ENCODE data around the gene ARHGDIG.

Gene ARHGDIG

GRCh38 chr16:269061-269796, 11.2 kb upstream of the ARHGDIG start:
- TF ChIP-seq GATA3 (IDR thresholded peaks at IDR 0.05; ENCODE audit: low read depth, low read length) = no peak
- TF ChIP-seq GATA2 (IDR thresholded peaks at IDR 0.05; ENCODE audit: low read depth, low read length) = no peak

GRCh38 chr16:270381-271255, 9.8 kb upstream of the ARHGDIG start:
- TF ChIP-seq GATA3 (IDR thresholded peaks at IDR 0.05; ENCODE audit: low read depth, low read length) (no peak), GATA2 (IDR thresholded peaks at IDR 0.05; ENCODE audit: low read depth, low read length) (no peak)

- no peak for TF ChIP-seq GATA2 (IDR thresholded peaks at IDR 0.05; ENCODE audit: low read depth, low read length)
Measured at GRCh38 chr16:272633-273546, 7.5 kb upstream of the ARHGDIG start.

GRCh38 chr16:273547-274421, 6.6 kb upstream of the ARHGDIG start:
- TF ChIP-seq GATA2 (IDR thresholded peaks at IDR 0.05; ENCODE audit: low read depth, low read length) = no peak
- no peak for TF ChIP-seq GATA3 (IDR thresholded peaks at IDR 0.05; ENCODE audit: low read depth, low read length)

GRCh38 chr16:275041-275641, 5.2 kb upstream of the ARHGDIG start:
- TF ChIP-seq GATA3 (IDR thresholded peaks at IDR 0.05; ENCODE audit: low read depth, low read length) (no peak), GATA2 (IDR thresholded peaks at IDR 0.05; ENCODE audit: low read depth, low read length) (no peak)

- TF ChIP-seq GATA2 (IDR thresholded peaks at IDR 0.05; ENCODE audit: low read depth, low read length) = no peak
- TF ChIP-seq GATA3 (IDR thresholded peaks at IDR 0.05; ENCODE audit: low read depth, low read length) = no peak
Measured at GRCh38 chr16:275786-276232, 4.6 kb upstream of the ARHGDIG start, which contains the start of gene RGS11. RGS11 (minus strand) TSS chr16:275944; CDS start chr16:275911, 33 bp downstream.

- no peak for TF ChIP-seq GATA3 (IDR thresholded peaks at IDR 0.05; ENCODE audit: low read depth, low read length)
- TF ChIP-seq GATA2 (IDR thresholded peaks at IDR 0.05; ENCODE audit: low read depth, low read length) = no peak
Measured at GRCh38 chr16:276426-277077, 3.8 kb upstream of the ARHGDIG start.

GRCh38 chr16:278863-279366, 1.5 kb upstream of the ARHGDIG start:
- TF ChIP-seq GATA2 (IDR thresholded peaks at IDR 0.05; ENCODE audit: low read depth, low read length) = no peak
- TF ChIP-seq GATA3 (IDR thresholded peaks at IDR 0.05; ENCODE audit: low read depth, low read length) = no peak

- TF ChIP-seq GATA2 (IDR thresholded peaks at IDR 0.05; ENCODE audit: low read depth, low read length) (no peak), GATA3 (IDR thresholded peaks at IDR 0.05; ENCODE audit: low read depth, low read length) (no peak)
Measured at GRCh38 chr16:279531-279930, 860 bp upstream of the ARHGDIG start.

GRCh38 chr16:280005-280460, 358 bp upstream of the ARHGDIG start:
- TF ChIP-seq GATA3 (IDR thresholded peaks at IDR 0.05; ENCODE audit: low read depth, low read length) (no peak), GATA2 (IDR thresholded peaks at IDR 0.05; ENCODE audit: low read depth, low read length) (no peak)

GRCh38 chr16:280991-281659, 734 bp downstream of the ARHGDIG start:
- TF ChIP-seq GATA2 (IDR thresholded peaks at IDR 0.05; ENCODE audit: low read depth, low read length) = no peak

Measured in SH-SY5Y (cell line).